ENCODE results near the gene AHSA1. TPM values are rescaled to one million over a fixed set of nuclear protein-coding genes. Genes with fewer than 3 reads are reported as not detected.

The AHSA1 gene
- total and polyA plus RNA-seq, 3 experiments from 2014 or later, result 134 to 324 (median 307) TPM

GRCh38 chr14:77459072-77459723 lies 1.3 kb downstream of the AHSA1 start:
- peak; percentile 38 to 64 (median 42) for DNase-seq
- peak overlapping the region; percentile 43 to 100 (median 95) for H3K27ac Mint-ChIP-seq
- H3K4me3 ChIP-seq (ENCODE audit: low read length), result peak overlapping the region; percentile 100
- peaks cover 40% of the 10 kb centered on the region for H3K36me3 ChIP-seq (ENCODE audit: insufficient read depth, low read length)
- no peaks in the 10 kb centered on the region for H3K9me3 ChIP-seq (ENCODE audit: low read length)
- H3K4me1 ChIP-seq (ENCODE audit: insufficient read depth, low read length), result peaks cover 26% of the 10 kb centered on the region
- ChIA-PET POLR2A (interaction anchor here (0.5 to 2.4 kb wide), 4 partner anchors 106 to 301 kb away, joined by 3 to 12 read pairs (median 4); partner anchors contain the start of genes GSTZ1, POMT2 and SNW1), CTCF (interaction anchor here (0.6 to 2.3 kb wide), 7 partner anchors 13 to 299 kb away, joined by 3 to 9 read pairs (median 4); partner anchors contain the start of genes GSTZ1 and POMT2)
- no peaks in the 10 kb centered on the region for H3K27me3 Mint-ChIP-seq
- peaks cover 31 to 59% (median 40%) of the 10 kb centered on the region in 3 donors for H3K4me1 Mint-ChIP-seq
- peak overlapping the region; percentile 90 for H3K27ac ChIP-seq (ENCODE audit: low read depth, low read length)
- H3K4me3 Mint-ChIP-seq, result peak overlapping the region; percentile 98 to 100 (median 100)
- peaks cover 0 to 61% (median 20%) of the 10 kb centered on the region in 3 donors for H3K36me3 Mint-ChIP-seq
- no peaks in the 10 kb centered on the region for H3K9me3 Mint-ChIP-seq
- no peaks in the 10 kb centered on the region for H3K27me3 ChIP-seq (ENCODE audit: insufficient read depth, low read length, poor library complexity, severe bottlenecking)

GRCh38 chr14:77467801-77468200 lies 9.9 kb downstream of the AHSA1 start:
- ChIA-PET POLR2A (no interaction called here), CTCF (no interaction called here)
- Mint-ChIP-seq H3K9me3 (no peaks in the 10 kb centered on the region), H3K27ac (no peak overlapping the region), H3K4me1 (no peaks in the 10 kb centered on the region), H3K4me3 (no peak overlapping the region), H3K36me3 (peaks cover 7 to 64% (median 28%) of the 10 kb centered on the region in 3 donors), H3K27me3 (no peaks in the 10 kb centered on the region)
- Histone ChIP-seq H3K4me1 (ENCODE audit: insufficient read depth, low read length) (no peaks in the 10 kb centered on the region), H3K36me3 (ENCODE audit: insufficient read depth, low read length) (peaks cover 37% of the 10 kb centered on the region), H3K27me3 (ENCODE audit: insufficient read depth, low read length, poor library complexity, severe bottlenecking) (no peaks in the 10 kb centered on the region), H3K4me3 (ENCODE audit: low read length) (no peak overlapping the region), H3K9me3 (ENCODE audit: low read length) (no peaks in the 10 kb centered on the region), H3K27ac (ENCODE audit: low read depth, low read length) (no peak overlapping the region)
- no peak for DNase-seq

DNA sequence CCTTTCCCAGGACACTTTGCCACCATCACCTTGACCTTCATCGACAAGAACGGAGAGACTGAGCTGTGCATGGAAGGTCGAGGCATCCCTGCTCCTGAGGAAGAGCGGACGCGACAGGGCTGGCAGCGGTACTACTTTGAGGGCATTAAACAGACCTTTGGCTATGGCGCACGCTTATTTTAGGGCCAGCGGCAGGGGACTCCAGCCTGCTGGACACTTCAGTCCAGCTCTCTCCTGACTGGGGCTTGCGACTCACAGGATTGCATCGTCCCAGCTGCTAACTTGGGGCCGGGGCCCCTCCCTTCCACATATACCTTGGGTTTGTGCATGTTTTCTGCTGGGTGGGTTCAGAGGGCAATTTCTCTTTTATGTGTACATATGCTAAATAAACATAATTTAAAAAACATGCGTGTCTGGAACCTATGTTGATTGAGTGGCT lies 11.2 kb downstream of the AHSA1 start:
- Histone ChIP-seq H3K9me3 (ENCODE audit: low read length) (no peaks in the 10 kb centered on the region), H3K4me3 (ENCODE audit: low read length) (no peak overlapping the region), H3K27ac (ENCODE audit: low read depth, low read length) (no peak overlapping the region), H3K4me1 (ENCODE audit: insufficient read depth, low read length) (no peaks in the 10 kb centered on the region), H3K36me3 (ENCODE audit: insufficient read depth, low read length) (peaks cover 27% of the 10 kb centered on the region), H3K27me3 (ENCODE audit: insufficient read depth, low read length, poor library complexity, severe bottlenecking) (no peaks in the 10 kb centered on the region)
- peak overlapping the region in 2 of 8 donors; percentile 36 to 41 for H3K27ac Mint-ChIP-seq
- ChIA-PET POLR2A (no interaction called here), CTCF (interaction anchor here (0.7 kb wide), 1 partner anchor 11 kb away, joined by 3 read pairs; no protein-coding TSS in a partner anchor)
- peaks cover 7 to 53% (median 28%) of the 10 kb centered on the region in 3 donors for H3K36me3 Mint-ChIP-seq
- H3K4me1 Mint-ChIP-seq, result no peaks in the 10 kb centered on the region
- H3K4me3 Mint-ChIP-seq, result no peak overlapping the region
- DNase-seq, result no peak
- H3K27me3 Mint-ChIP-seq, result no peaks in the 10 kb centered on the region
- no peaks in the 10 kb centered on the region for H3K9me3 Mint-ChIP-seq

GRCh38 chr14:77469539-77469938 lies 11.6 kb downstream of the AHSA1 start:
- peaks cover 22% of the 10 kb centered on the region for H3K36me3 ChIP-seq (ENCODE audit: insufficient read depth, low read length)
- ChIA-PET CTCF (no interaction called here), POLR2A (no interaction called here)
- H3K4me3 ChIP-seq (ENCODE audit: low read length), result no peak overlapping the region
- no peaks in the 10 kb centered on the region for H3K4me1 ChIP-seq (ENCODE audit: insufficient read depth, low read length)
- peak overlapping the region in 1 of 8 donors; percentile 41 for H3K27ac Mint-ChIP-seq
- H3K4me3 Mint-ChIP-seq, result no peak overlapping the region
- no peaks in the 10 kb centered on the region for H3K27me3 Mint-ChIP-seq
- H3K4me1 Mint-ChIP-seq, result no peaks in the 10 kb centered on the region
- no peak for DNase-seq
- H3K27ac ChIP-seq (ENCODE audit: low read depth, low read length), result no peak overlapping the region
- no peaks in the 10 kb centered on the region for H3K9me3 ChIP-seq (ENCODE audit: low read length)
- H3K36me3 Mint-ChIP-seq, result peaks cover 7 to 49% (median 26%) of the 10 kb centered on the region in 3 donors
- no peaks in the 10 kb centered on the region for H3K9me3 Mint-ChIP-seq
- no peaks in the 10 kb centered on the region for H3K27me3 ChIP-seq (ENCODE audit: insufficient read depth, low read length, poor library complexity, severe bottlenecking)

GRCh38 chr14:77470224-77470870 lies 12.5 kb downstream of the AHSA1 start:
- POLR2A ChIA-PET, result no interaction called here
- H3K27ac Mint-ChIP-seq, result no peak overlapping the region
- Histone ChIP-seq H3K27ac (ENCODE audit: low read depth, low read length) (no peak overlapping the region), H3K9me3 (ENCODE audit: low read length) (no peaks in the 10 kb centered on the region), H3K36me3 (ENCODE audit: insufficient read depth, low read length) (peaks cover 14% of the 10 kb centered on the region), H3K27me3 (ENCODE audit: insufficient read depth, low read length, poor library complexity, severe bottlenecking) (no peaks in the 10 kb centered on the region), H3K4me3 (ENCODE audit: low read length) (no peak overlapping the region), H3K4me1 (ENCODE audit: insufficient read depth, low read length) (no peaks in the 10 kb centered on the region)
- no peaks in the 10 kb centered on the region for H3K4me1 Mint-ChIP-seq
- H3K36me3 Mint-ChIP-seq, result peaks cover 7 to 41% (median 21%) of the 10 kb centered on the region in 3 donors
- no peaks in the 10 kb centered on the region for H3K27me3 Mint-ChIP-seq
- CTCF ChIA-PET, result no interaction called here
- DNase-seq, result no peak
- no peaks in the 10 kb centered on the region for H3K9me3 Mint-ChIP-seq
- no peak overlapping the region for H3K4me3 Mint-ChIP-seq

DNA sequence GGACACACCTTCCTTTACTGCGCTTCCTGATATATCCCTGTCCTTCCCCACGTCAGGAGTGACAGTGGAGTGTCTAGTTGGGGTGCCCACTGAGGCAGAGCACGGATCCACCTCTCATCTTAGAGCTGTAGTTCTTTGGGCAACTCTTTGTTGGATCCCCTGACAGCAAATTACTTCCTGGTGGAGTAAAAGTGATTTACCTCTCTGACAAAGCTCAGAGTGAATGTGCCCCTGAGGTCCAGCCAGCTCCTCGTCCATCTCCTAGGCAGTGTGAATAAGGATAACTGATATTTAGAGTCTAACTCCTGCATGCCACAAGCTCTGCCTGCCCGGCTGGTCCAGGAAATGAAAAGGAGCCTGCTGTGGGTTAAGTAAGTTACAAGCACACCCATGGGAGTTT lies 16.0 kb downstream of the AHSA1 start:
- Mint-ChIP-seq H3K27me3 (peaks cover 0 to 3% of the 10 kb centered on the region in 2 donors), H3K4me1 (no peaks in the 10 kb centered on the region), H3K4me3 (no peak overlapping the region), H3K36me3 (peaks cover 4 to 9% (median 5%) of the 10 kb centered on the region in 3 donors), H3K27ac (no peak overlapping the region), H3K9me3 (no peaks in the 10 kb centered on the region)
- Histone ChIP-seq H3K9me3 (ENCODE audit: low read length) (no peaks in the 10 kb centered on the region), H3K4me3 (ENCODE audit: low read length) (no peak overlapping the region), H3K4me1 (ENCODE audit: insufficient read depth, low read length) (no peaks in the 10 kb centered on the region), H3K27ac (ENCODE audit: low read depth, low read length) (no peak overlapping the region), H3K36me3 (ENCODE audit: insufficient read depth, low read length) (no peaks in the 10 kb centered on the region), H3K27me3 (ENCODE audit: insufficient read depth, low read length, poor library complexity, severe bottlenecking) (no peaks in the 10 kb centered on the region)
- DNase-seq, result no peak
- CTCF ChIA-PET, result no interaction called here
- POLR2A ChIA-PET, result no interaction called here

GRCh38 chr14:77474479-77475177 lies 16.7 kb downstream of the AHSA1 start:
- peaks cover 0 to 3% of the 10 kb centered on the region in 2 donors for H3K27me3 Mint-ChIP-seq

More at GRCh38 chr14:77474479-77475177, 16.7 kb downstream of the AHSA1 start:
- Histone ChIP-seq H3K4me3 (ENCODE audit: low read length) (no peak overlapping the region), H3K4me1 (ENCODE audit: insufficient read depth, low read length) (no peaks in the 10 kb centered on the region), H3K36me3 (ENCODE audit: insufficient read depth, low read length) (no peaks in the 10 kb centered on the region), H3K27me3 (ENCODE audit: insufficient read depth, low read length, poor library complexity, severe bottlenecking) (no peaks in the 10 kb centered on the region), H3K9me3 (ENCODE audit: low read length) (no peaks in the 10 kb centered on the region), H3K27ac (ENCODE audit: low read depth, low read length) (no peak overlapping the region)
- Mint-ChIP-seq H3K9me3 (no peaks in the 10 kb centered on the region), H3K4me3 (no peak overlapping the region), H3K27ac (peak overlapping the region in 1 of 8 donors; percentile 74), H3K36me3 (peaks cover 0 to 2% (median under 1%) of the 10 kb centered on the region in 3 donors), H3K4me1 (no peaks in the 10 kb centered on the region)
- ChIA-PET POLR2A (no interaction called here), CTCF (no interaction called here)
- no peak for DNase-seq
